Large intestine (tissue), 3 donors: ENCODE results near the gene GPR32. TPM values are rescaled to one million over a fixed set of nuclear protein-coding genes. Genes with fewer than 3 reads are reported as not detected.
"Not testable (repeated sequence)": the region's sequence is repeated elsewhere in the genome, so short reads cannot be mapped to it uniquely, and the experiment has no call there.

Experiments
- DNase-seq, 2 donors: peaks; one replicate each; pipeline versions ENCODE4 v3.0.0 to v3.0.0-alpha.2; 2013
- H3K27ac ChIP-seq: one replicate; pipeline ENCODE4 v1.5.1; 2013; ENCODE audit warnings: low read length
- H3K27me3 ChIP-seq: 2 replicates; pipeline ENCODE4 v1.6.1; 2013; ENCODE audit warnings: low read length; ENCODE audit not compliant: control insufficient read depth, insufficient read depth
- H3K36me3 ChIP-seq: 2 replicates; pipeline ENCODE4 v1.6.1; 2013; ENCODE audit warnings: low read length; ENCODE audit not compliant: control insufficient read depth, insufficient read depth
- H3K4me1 ChIP-seq: one replicate; pipeline ENCODE4 v1.6.1; 2013; ENCODE audit warnings: low read length; ENCODE audit not compliant: control insufficient read depth, insufficient read depth
- H3K4me3 ChIP-seq: one replicate; pipeline ENCODE4 v1.5.1; 2013; ENCODE audit warnings: low read length
- H3K9me3 ChIP-seq: one replicate; pipeline ENCODE4 v1.6.1; 2013; ENCODE audit warnings: mild to moderate bottlenecking, low read depth, low read length, moderate library complexity; ENCODE audit not compliant: control insufficient read depth
- WGBS: methylation state at CpG from one replicate; pipeline ENCODE4 v1.1.5; 2013; ENCODE audit warnings: low lambda C conversion rate; ENCODE audit not compliant: insufficient coverage; 5-methylcytosine and 5-hydroxymethylcytosine counted together
- polyA plus RNA-seq: library from polyadenylated mRNA; unstranded; fragments of 120-200 nt; gene quantifications from one replicate; pipeline ENCODE4 v1.2.1, GENCODE V29; 2013

GPR32 gene
- polyA plus RNA-seq, 1 donor, result not detected

- H3K4me1 ChIP-seq, result peaks cover 4% of the 10 kb centered on the region
- H3K36me3 ChIP-seq, result peaks cover 43% of the 10 kb centered on the region
- H3K9me3 ChIP-seq, result no peaks in the 10 kb centered on the region
- H3K27ac ChIP-seq, result no peak overlapping the region
- no CpG with 5 or more reads among the region's 3 CpGs for WGBS
- H3K27me3 ChIP-seq, result no peaks in the 10 kb centered on the region
- H3K4me3 ChIP-seq, result no peak overlapping the region
- no peak for DNase-seq
Observed at GRCh38 chr19:50799547-50799851, 29.2 kb downstream of the GPR32 start.

- Histone ChIP-seq H3K27ac (no peak overlapping the region), H3K4me1 (no peaks in the 10 kb centered on the region), H3K9me3 (no peaks in the 10 kb centered on the region), H3K27me3 (no peaks in the 10 kb centered on the region), H3K36me3 (peaks cover 43% of the 10 kb centered on the region), H3K4me3 (no peak overlapping the region)
- 68% methylated on average over 2 of the region's 8 CpGs for WGBS
- DNase-seq, result no peak
Observed at GRCh38 chr19:50801107-50801506, 30.8 kb downstream of the GPR32 start.

- peak in 1 of 2 donors; percentile 51 for DNase-seq
- H3K4me3 ChIP-seq, result peak overlapping the region; percentile 89
- 0% methylated on average over 1 of the region's 40 CpGs for WGBS
Observed at GRCh38 chr19:50803633-50804419, 33.6 kb downstream of the GPR32 start.

GRCh38 chr19:50804420-50805272 lies 34.4 kb downstream of the GPR32 start:
- peak overlapping the region; percentile 89 for H3K4me3 ChIP-seq
- peak; percentile 98 to 100 for DNase-seq
- peak overlapping the region; percentile 86 for H3K27ac ChIP-seq
- H3K36me3 ChIP-seq, result peaks cover 15% of the 10 kb centered on the region
- H3K27me3 ChIP-seq, result no peaks in the 10 kb centered on the region
- no peaks in the 10 kb centered on the region for H3K9me3 ChIP-seq
- WGBS, result no CpG with 5 or more reads among the region's 62 CpGs
- H3K4me1 ChIP-seq, result no peaks in the 10 kb centered on the region

More at GRCh38 chr19:50803633-50804419, 33.6 kb downstream of the GPR32 start:
- H3K27ac ChIP-seq, result peak overlapping the region; percentile 86
- no peaks in the 10 kb centered on the region for H3K9me3 ChIP-seq
- H3K27me3 ChIP-seq, result no peaks in the 10 kb centered on the region
- peaks cover 22% of the 10 kb centered on the region for H3K36me3 ChIP-seq
- H3K4me1 ChIP-seq, result no peaks in the 10 kb centered on the region

GRCh38 chr19:50808856-50809255 lies 38.6 kb downstream of the GPR32 start:
- Histone ChIP-seq H3K4me3 (no peak overlapping the region), H3K36me3 (no peaks in the 10 kb centered on the region), H3K4me1 (no peaks in the 10 kb centered on the region), H3K9me3 (no peaks in the 10 kb centered on the region), H3K27me3 (no peaks in the 10 kb centered on the region), H3K27ac (no peak overlapping the region)
- DNase-seq, result no peak
- no CpG with 5 or more reads among the region's 1 CpG for WGBS

- H3K36me3 ChIP-seq, H3K4me1 ChIP-seq, H3K9me3 ChIP-seq, H3K4me3 ChIP-seq, H3K27me3 ChIP-seq, H3K27ac ChIP-seq, DNase-seq: not testable (repeated sequence)
- WGBS, result no CpG with 5 or more reads among the region's 3 CpGs
Observed at GRCh38 chr19:50811622-50812238, 41.5 kb downstream of the GPR32 start.

GRCh38 chr19:50812474-50812873 lies 42.2 kb downstream of the GPR32 start:
- Histone ChIP-seq H3K36me3 (no peaks in the 10 kb centered on the region), H3K9me3 (no peaks in the 10 kb centered on the region), H3K27me3 (peaks cover 8% of the 10 kb centered on the region), H3K27ac (no peak overlapping the region), H3K4me3 (no peak overlapping the region), H3K4me1 (no peaks in the 10 kb centered on the region)
- DNase-seq, result no peak
- no CpG with 5 or more reads among the region's 3 CpGs for WGBS

- Histone ChIP-seq H3K27me3 (peaks cover 30% of the 10 kb centered on the region), H3K9me3 (peaks cover 5% of the 10 kb centered on the region)
- WGBS, result 100% methylated on average over 1 of the region's 5 CpGs
Observed at GRCh38 chr19:50814883-50815282, 44.6 kb downstream of the GPR32 start.

GRCh38 chr19:50815439-50815838 lies 45.2 kb downstream of the GPR32 start:
- no peak overlapping the region for H3K4me3 ChIP-seq
- no CpG with 5 or more reads among the region's 1 CpG for WGBS
- peaks cover 5% of the 10 kb centered on the region for H3K9me3 ChIP-seq
- H3K27ac ChIP-seq, result no peak overlapping the region
- no peaks in the 10 kb centered on the region for H3K36me3 ChIP-seq
- H3K4me1 ChIP-seq, result peaks cover 10% of the 10 kb centered on the region
- DNase-seq, result no peak
- H3K27me3 ChIP-seq, result peaks cover 30% of the 10 kb centered on the region

More at GRCh38 chr19:50814883-50815282, 44.6 kb downstream of the GPR32 start:
- H3K36me3 ChIP-seq, result no peaks in the 10 kb centered on the region
- H3K27ac ChIP-seq, result no peak overlapping the region
- H3K4me3 ChIP-seq, result no peak overlapping the region
- DNase-seq, result no peak
- peaks cover 8% of the 10 kb centered on the region for H3K4me1 ChIP-seq
